Gastrocnemius medialis (tissue), 4 donors: ENCODE results near the gene PLIN1. TPM values are rescaled to one million over a fixed set of nuclear protein-coding genes. Genes with fewer than 3 reads are reported as not detected.

Source experiments
- ATAC-seq, 2 donors: fragments of 150-250 bp; one replicate each; pipeline ENCODE4 v1.9.1; 2016
- DNase-seq, 2 donors: peaks; one replicate each; pipeline ENCODE4 v3.0.0-alpha.2; 2019
- H3K27ac ChIP-seq, 4 donors: fragments of 200-600 bp; sonication (generic); 1 replicate in 1 of 4; 2 replicates in 3 of 4; pipeline ENCODE4 v1.5.1; 2016 to 2018; ENCODE audit warnings: mild to moderate bottlenecking in 2 of 4, moderate library complexity in 1 of 4
- H3K27me3 ChIP-seq, 3 donors: fragments of 200-600 bp; sonication (generic) in 2 of 3; 1 replicate in 1 of 3; 2 replicates in 2 of 3; pipeline versions ENCODE4 v1.5.1 to v1.6.0; 2016 to 2019; ENCODE audit warnings: mild to moderate bottlenecking in 1 of 3, moderate library complexity in 1 of 3
- H3K36me3 ChIP-seq, 2 donors: fragments of 200-600 bp; sonication (generic) in 1 of 2; one replicate each; pipeline ENCODE4 v1.5.1; 2017 to 2018
- H3K4me1 ChIP-seq, 2 donors: fragments of 200-600 bp; sonication (generic) in 1 of 2; one replicate each; pipeline ENCODE4 v1.5.1; 2016 to 2017; ENCODE audit warnings: mild to moderate bottlenecking in 2 of 2
- H3K4me3 ChIP-seq, 4 donors: fragments of 200-600 bp; sonication (generic) in 3 of 4; 1 replicate in 1 of 4; 2 replicates in 3 of 4; pipeline ENCODE4 v1.5.1; 2016 to 2019; ENCODE audit warnings: mild to moderate bottlenecking in 2 of 4
- H3K9me3 ChIP-seq, 3 donors: fragments of 200-600 bp; sonication (generic) in 2 of 3; 1 replicate in 1 of 3; 2 replicates in 2 of 3; pipeline ENCODE4 v1.5.1; 2016 to 2019
- CTCF ChIP-seq, 5 experiments: fragments of 450-650 bp in 3 of 5; fragments of 200-600 bp in 2 of 5; sonication (generic) in 2 of 5; IDR thresholded peaks in 4 of 5; conservative IDR thresholded peaks in 1 of 5; 1 replicate in 4 of 5; 2 replicates in 1 of 5; pipeline ENCODE4 v1.5.1; 2016 to 2019; ENCODE audit warnings: antibody characterized with exemption in 5 of 5, mild to moderate bottlenecking in 3 of 5, moderate library complexity in 3 of 5
- POLR2A ChIP-seq, 2 donors: fragments of 450-650 bp; IDR thresholded peaks; one replicate each; pipeline ENCODE4 v1.6.1; 2017; ENCODE audit warnings: antibody characterized with exemption in 2 of 2, mild to moderate bottlenecking in 2 of 2, moderate library complexity in 2 of 2
- in situ Hi-C, 4 donors: fragments of 200-750 bp; cut with MboI; loops; one replicate each; pipeline versions ENCODE4 v1.15.0 to v1.8.0; 2017; ENCODE audit warnings: low sequenced_read_pairs in 4 of 4
- intact Hi-C: fragments of 100-400 bp; cut with DNase I; formaldehyde crosslinking; loops from one replicate; pipeline ENCODE4 v1.15.1; 2023; ENCODE audit warnings: low total_unique reads
- total RNA-seq, 4 donors: library from RNA; depleted of rRNA; stranded (reverse); fragments of >200 nt; gene quantifications; one replicate each; pipeline versions ENCODE4 v1.1.0 to v1.2.3, GENCODE V29; 2016

Gene PLIN1
- total RNA-seq, 4 donors from 2014 or later, result 1.8 to 17.9 (median 6.3) TPM

- Histone ChIP-seq H3K27me3 (no peaks in the 10 kb centered on the region), H3K36me3 (no peaks in the 10 kb centered on the region), H3K27ac (no peak overlapping the region), H3K9me3 (no peaks in the 10 kb centered on the region), H3K4me1 (peaks cover 4 to 6% of the 10 kb centered on the region in 2 donors), H3K4me3 (no peak overlapping the region)
- ATAC-seq (no peak), DNase-seq (no peak)
- in situ Hi-C loops (no loop called here), intact Hi-C loops (no loop called here)
- no peak for TF ChIP-seq POLR2A (IDR thresholded peaks at IDR 0.05)
- TF ChIP-seq CTCF (IDR thresholded peaks at IDR 0.05 in 4 of 5, conservative IDR thresholded peaks at IDR 0.05 in 1 of 5), result no peak
Observed at GRCh38 chr15:89723031-89723430, 43.9 kb upstream of the PLIN1 start.

GRCh38 chr15:89714775-89715174 is 35.6 kb upstream of the PLIN1 start:
- DNase-seq, result no peak
- no peak overlapping the region for H3K27ac ChIP-seq
- intact Hi-C loops, result no loop called here
- in situ Hi-C loops, result no loop called here
- no peaks in the 10 kb centered on the region for H3K27me3 ChIP-seq
- ATAC-seq, result no peak
- no peaks in the 10 kb centered on the region for H3K4me1 ChIP-seq
- H3K36me3 ChIP-seq, result no peaks in the 10 kb centered on the region
- no peak overlapping the region for H3K4me3 ChIP-seq
- no peaks in the 10 kb centered on the region for H3K9me3 ChIP-seq
- TF ChIP-seq POLR2A (IDR thresholded peaks at IDR 0.05), result no peak
- no peak for TF ChIP-seq CTCF (IDR thresholded peaks at IDR 0.05 in 4 of 5, conservative IDR thresholded peaks at IDR 0.05 in 1 of 5)

GRCh38 chr15:89707577-89707976 is 28.4 kb upstream of the PLIN1 start:
- Histone ChIP-seq H3K27ac (no peak overlapping the region), H3K4me3 (no peak overlapping the region), H3K36me3 (no peaks in the 10 kb centered on the region), H3K4me1 (no peaks in the 10 kb centered on the region), H3K9me3 (no peaks in the 10 kb centered on the region), H3K27me3 (no peaks in the 10 kb centered on the region)
- in situ Hi-C loops (no loop called here), intact Hi-C loops (no loop called here)
- TF ChIP-seq CTCF (IDR thresholded peaks at IDR 0.05 in 4 of 5, conservative IDR thresholded peaks at IDR 0.05 in 1 of 5) (no peak), POLR2A (IDR thresholded peaks at IDR 0.05) (no peak)
- no peak for ATAC-seq
- no peak for DNase-seq

GRCh38 chr15:89704411-89704810 is 25.2 kb upstream of the PLIN1 start:
- no peaks in the 10 kb centered on the region for H3K27me3 ChIP-seq
- intact Hi-C loops, result no loop called here
- ATAC-seq, result no peak

More at GRCh38 chr15:89704411-89704810, 25.2 kb upstream of the PLIN1 start:
- H3K27ac ChIP-seq, result no peak overlapping the region
- no peak overlapping the region for H3K4me3 ChIP-seq
- no peaks in the 10 kb centered on the region for H3K9me3 ChIP-seq
- in situ Hi-C loops, result no loop called here
- no peak for TF ChIP-seq CTCF (IDR thresholded peaks at IDR 0.05 in 4 of 5, conservative IDR thresholded peaks at IDR 0.05 in 1 of 5)
- no peak for TF ChIP-seq POLR2A (IDR thresholded peaks at IDR 0.05)
- no peaks in the 10 kb centered on the region for H3K36me3 ChIP-seq
- no peaks in the 10 kb centered on the region for H3K4me1 ChIP-seq
- no peak for DNase-seq
